Hematopoietic multipotent progenitor cell treated with erythropoietin and hydrocortisone succinate and interleukin-3 and kit ligand, for 6 days (in vitro differentiated cells): Measurements from ENCODE around the gene EDC3.
A peak's percentile ranks its signal among the peaks of the same experiment; 100 is the strongest.

ENCODE experiments used
- DNase-seq: peaks from one replicate; pipeline ENCODE4 v3.0.0-alpha.2; 2015

The EDC3 gene

DNA sequence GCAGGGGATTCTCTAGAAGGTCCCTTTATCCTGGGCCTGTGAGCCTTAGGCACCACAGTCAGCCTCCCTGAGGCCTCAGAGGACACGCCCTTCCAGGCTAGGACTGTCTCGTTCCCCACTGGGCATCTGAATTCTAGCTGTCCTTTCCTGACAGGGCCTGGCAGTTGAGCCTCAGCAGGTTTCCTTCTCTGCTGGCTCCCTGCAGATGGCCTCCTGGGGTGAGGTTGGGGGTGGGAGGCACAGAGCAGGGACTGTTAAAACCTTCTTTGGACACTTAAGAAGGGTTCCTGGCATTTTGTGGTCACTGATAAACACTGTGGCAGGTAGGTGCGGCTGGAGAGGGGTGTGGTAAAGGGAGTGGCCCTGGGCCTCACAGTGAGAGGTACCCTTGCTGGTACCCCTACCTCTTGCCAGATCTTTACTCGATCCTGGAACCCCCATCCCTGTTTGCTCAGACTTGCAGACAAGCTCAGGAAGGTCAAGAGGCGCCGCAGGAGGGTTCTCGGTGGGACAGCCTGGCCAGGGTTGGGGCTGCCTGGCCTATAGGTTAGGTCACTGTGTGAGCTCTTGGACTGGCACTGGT, 71.7 kb downstream of the EDC3 start:
- DNase-seq, result peak; percentile 39

DNA sequence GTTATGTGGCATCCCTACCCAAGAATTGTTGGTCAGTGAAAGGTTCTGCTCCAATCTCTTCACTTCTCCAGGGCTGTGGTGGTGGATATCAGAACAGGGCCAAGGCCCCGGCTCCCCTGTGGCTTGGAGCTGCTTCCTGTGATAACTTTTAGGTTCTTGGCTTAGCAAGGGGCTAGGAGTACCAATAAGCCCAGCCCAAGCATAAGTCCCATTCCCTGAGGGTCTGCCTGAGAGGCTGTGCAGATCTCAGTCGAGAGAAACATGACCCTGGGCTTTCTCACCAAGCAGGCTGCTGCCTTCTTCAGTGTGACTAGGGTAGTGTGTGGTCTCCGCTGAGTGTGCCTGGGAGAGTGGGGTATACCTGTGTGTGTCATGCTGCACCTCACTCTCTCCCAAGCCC, 73.1 kb downstream of the EDC3 start:
- no peak for DNase-seq

DNA sequence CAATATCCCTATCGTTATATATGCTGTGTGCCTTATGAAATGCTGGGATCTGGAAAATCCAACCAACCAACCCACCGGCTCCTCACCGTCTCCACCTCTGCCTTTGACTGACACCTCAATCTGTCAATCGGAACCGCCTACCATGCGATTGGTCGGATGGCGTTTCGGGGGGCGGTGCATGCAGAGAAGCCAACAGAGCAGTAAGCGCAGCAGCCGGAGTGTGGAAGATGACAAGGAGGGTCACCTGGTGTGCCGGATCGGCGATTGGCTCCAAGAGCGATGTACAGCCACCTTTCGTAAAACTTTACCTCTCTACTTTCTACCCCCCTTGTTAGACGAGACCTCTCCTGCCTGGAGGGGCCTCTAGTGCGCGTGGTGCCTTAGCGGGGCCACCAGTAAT, 73.9 kb downstream of the EDC3 start:
- no peak for DNase-seq

DNA sequence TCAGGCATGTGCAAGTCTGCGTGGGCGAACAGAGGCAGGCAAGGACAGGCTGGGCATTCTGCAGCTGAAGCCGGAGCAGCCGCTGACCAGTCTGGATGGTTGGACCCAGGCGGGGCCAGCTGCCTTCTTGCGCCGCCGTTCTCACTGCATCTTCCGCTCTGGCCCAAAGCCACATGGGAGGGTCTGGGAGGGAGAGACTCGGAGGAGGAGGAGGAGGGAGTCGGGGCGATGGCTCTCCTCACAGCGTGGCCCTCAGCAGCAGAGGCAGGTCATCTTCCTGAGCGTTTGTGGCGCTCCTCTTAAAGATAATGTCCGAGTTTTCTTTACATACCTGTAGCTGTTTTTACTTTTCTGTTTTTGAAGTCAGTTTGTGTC, 74.3 kb downstream of the EDC3 start:
- DNase-seq, result no peak

DNA sequence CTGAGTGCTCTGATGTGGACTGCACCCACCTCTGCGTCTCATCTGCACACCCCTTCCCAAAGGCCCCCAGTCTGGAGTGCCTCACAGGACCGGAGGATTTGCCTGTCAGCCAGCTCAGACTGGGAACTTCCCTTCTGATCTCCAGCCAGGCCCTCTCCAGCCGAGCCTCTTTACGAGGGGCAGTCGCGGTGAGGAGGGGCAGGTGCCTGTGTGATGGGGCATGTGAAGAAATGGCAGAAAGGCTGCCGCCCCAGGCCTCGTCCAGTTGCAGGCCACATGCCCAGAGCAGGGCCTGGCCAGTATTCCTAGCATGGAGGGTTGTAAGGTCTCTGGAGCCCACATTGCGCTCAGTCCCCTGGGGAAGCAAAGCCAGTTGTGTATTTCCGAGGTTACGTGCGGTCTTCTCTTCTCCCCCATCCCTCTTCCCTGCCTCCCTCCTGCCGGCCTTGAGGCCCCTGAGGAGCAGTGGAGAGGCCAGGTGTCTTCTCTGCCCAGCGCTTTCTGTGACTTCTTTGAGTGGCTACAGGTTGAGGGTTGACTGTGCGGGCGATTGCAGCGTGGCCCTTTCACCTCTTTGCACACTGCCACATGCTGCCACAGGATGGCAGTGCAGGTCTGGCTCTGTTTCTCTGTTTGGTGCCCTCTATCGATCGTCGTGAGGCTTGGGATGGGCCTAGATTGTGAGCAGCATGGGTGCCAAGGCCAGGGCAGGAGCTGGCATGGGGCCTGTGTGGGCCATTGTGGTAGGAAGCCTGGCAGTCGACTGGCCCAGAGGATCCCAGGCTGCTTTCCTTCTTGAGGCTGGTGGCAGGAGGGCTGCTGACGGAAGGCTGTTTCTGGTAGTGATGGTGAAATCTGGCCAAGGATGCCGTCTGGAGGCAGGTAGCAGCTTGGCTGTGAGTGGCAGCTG, 74.9 kb downstream of the EDC3 start:
- DNase-seq, result peak; percentile 92

DNA sequence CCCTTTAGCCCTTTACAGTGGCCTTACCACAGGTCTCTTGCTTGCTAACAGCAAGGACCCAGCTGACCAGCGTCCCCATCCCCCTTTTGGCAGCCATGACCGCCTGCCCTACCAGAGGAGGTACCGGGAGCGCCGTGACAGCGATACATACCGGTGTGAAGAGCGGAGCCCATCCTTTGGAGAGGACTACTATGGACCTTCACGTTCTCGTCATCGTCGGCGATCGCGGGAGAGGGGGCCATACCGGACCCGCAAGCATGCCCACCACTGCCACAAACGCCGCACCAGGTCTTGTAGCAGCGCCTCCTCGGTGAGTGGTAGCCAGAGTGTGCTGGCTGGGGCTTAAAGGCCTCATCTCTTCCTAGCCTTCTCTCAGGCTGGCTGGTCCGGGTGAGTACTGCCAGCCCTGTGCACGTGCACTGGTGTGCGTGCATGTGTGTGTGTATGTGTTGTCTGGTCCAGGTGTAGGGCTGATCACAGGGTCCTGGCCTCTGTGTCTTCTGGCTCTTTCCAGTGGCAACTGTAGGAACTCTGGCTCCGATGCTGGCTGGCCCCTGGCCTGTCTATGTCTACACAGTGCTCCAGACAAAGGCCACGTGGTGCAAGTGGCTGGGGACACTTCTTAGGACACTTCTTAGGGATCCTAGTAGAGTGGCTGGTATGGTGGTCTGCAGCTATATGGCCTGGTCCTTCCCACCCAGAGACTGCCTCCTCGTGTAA, 75.7 kb downstream of the EDC3 start:
- DNase-seq, result no peak

DNA sequence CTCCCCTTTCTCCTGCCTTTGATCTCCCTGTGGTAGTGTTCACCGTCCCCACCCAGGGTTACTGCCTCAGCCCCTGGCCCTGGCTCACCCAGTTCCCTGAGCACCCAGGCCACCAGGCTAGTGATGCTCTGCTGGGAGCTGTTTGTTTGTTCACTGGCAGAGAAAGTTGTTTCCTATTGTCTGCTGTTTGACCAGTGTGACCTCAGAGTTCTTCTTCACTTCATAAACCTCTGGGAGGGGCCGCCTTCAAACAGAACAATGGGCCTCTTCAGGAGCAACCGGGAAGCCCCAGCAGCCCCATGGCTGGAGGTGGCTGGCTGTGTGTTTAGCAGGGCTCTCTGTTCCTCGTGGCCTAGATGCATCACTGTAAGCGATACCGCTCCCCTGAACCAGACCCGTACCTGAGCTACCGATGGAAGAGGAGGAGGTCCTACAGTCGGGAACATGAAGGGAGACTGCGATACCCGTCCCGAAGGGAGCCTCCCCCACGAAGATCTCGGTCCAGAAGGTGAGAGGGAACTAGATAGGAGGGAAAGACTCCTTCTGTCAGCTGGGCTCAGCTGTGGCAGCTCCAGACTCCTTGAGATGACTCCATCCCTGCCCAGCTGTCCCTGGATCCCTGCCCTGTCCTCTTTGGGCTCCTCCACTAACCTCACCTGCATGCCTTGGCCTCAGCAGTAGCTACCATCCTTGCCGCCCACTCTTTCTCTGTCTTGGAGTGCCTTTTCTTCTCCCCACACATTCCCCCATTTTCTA, 76.8 kb downstream of the EDC3 start:
- no peak for DNase-seq

DNA sequence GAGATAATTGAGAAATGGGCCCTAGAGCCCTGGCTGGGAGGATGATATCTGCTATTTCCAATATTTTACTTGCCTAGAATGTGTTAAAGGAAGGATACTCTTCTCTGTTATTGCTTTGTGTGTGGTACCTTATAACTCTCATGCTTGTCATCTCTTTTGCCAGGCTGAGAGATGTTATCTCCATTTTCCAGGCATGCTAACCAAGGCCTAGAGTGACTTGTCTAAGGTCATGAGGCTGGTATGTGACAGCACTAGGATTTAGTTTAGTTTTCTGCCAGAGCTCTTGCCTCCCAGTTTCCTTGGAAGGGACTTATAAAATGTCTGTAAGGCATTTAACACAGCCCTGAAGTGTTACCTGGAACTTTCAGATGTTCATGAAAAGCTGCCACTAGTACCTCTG, 78.8 kb downstream of the EDC3 start:
- peak; percentile 51 for DNase-seq

DNA sequence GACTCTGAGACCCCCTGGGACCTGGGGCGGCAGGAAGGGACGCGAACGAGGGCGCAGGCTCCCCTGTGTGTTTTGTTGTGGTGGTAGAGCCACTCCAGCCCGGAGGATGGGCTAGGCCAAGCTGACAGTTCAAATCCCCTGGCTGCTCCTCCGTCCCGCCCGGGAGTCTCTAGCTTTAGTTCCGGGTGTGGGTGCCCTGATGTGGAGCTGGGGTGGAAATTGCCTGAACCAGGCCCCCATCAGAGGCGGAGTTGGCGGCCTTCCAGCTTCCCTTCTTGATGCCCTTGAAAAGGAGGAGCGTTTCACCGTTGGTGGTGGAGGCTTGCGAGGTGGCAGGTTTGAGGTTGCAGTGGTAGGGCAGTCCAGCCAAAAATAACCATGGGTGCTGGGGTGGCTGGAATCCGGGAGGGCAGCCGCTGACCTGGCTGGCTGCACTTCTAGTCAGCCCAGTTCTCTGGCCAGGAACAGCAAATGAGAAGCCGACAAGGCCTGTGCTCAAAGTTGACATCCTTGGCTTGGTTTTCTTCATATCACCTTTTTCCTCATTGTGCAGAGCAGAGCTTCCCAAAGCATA, 79.4 kb downstream of the EDC3 start:
- DNase-seq, result peak; percentile 96

DNA sequence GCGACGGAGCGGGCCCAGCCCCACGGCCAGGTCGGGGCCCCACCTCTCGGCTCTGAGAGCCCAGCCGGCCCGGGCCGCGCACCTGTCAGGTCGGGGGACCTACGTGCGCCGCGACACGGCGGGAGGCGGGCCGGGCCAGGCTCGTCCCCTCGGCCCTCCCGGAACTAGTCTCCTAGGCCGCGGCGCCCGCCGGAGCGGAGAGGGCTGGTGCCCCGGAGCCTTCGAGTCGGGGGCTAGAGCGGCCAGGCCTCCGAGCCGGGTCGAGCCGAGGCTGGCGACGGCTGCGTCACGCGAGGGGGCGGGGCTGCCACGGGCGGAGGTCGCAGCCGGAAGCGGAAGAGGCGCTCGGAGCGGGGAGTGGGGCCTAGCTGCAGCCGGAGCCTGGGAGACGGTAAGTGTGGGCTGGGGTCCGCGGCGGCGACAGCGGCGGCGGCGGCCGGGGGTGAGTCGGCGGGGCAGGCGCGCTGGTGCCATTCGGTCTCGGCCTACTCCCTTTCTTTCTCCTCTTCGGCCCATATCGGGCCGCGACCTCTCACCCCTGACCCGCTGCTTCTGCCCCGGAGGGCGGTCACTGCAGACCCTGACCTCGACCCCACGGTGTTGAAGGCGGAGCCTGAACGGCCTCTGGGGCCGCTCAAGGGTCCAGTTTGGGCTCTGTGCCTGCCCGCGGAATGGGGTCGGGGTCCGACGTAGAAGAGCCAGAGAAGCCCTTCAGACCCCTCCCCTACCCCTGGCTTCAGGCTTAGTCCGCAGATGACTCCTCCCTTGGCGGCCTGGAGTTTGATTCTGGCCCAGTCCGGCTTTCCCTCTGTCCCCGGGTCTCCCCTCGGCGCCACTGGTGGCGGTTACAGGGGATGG, 80.1 kb downstream of the EDC3 start, which contains the start of gene CLK3:
Gene CLK3 (plus strand): TSS at position 329 of the 858 bp plus-strand sequence. CDS start 3,361 bp downstream, outside the sequence.
- DNase-seq, result peak; percentile 96

DNA sequence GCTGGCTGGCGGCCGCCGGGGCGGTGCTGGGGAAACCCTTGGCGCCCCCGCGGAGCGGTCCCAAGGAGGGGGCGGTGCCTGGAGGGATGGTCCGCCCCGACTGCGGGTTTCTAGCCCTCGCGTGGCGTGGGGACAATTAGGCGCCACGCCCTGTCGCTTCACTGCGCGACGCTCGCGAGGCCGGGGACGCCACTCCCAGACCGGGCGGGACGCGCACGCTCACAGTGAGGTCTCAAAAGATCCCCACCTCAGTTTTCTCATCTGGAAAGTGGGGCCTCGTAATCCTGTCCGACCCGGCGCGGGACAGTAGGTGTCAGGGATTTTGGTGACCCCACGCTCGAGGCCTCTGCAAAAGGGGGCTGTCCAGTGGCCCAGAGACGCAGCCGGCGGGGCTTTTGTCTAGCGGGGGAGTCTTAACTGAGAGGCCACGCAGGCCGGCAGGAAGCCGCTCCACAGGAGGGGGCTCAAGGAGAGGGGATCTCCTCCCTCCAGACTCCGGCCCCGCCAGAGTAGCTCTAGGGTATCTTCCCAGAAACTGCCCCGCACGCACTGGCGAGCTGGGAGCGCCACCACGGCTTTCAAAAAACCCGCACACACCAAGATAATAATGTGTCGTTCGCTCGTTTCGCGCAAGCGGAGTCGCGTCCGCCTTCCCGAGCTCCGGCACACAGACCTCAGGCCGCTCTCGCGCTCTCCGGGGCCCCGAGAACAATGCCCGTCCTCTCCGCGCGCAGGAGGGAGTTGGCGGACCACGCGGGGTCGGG, 80.9 kb downstream of the EDC3 start:
- DNase-seq, result peak; percentile 86

DNA sequence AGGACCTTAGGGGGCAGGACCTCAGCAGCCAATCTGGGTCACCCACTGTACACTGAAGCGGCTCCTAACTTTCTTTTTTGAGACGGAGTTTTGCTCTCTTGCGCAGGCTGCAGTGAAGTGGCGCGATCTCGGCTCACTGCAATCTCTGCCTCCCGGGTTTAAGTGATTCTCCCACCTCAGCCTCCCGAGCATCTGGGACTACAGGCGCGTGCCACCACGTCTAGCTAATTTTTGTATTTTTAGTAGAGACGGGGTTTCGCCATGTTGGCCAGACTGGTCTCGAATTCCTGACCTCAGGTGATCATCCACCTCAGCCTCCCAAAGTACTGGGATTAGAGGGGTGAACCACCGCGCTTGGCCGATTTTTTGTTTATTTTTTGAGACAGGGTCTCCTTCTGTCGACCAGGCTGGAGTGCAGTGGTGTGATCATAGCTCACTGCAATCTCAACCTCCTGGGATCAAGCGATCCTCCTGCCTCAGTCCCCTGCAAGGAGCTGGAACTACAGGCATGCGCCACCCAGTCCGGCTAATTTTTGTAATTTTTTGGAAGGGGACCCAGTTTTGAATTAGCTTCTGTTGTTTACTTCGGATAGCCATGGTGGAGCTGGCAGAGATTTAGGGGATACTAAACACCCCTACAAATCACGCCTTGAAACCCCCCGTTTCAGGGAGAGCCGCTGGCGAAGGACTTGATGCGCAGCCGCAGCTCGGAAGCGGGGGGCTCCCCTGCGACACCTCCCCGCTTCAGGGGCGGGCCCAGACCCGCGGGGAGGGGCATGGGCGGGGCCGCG, 81.7 kb downstream of the EDC3 start:
- DNase-seq, result no peak

DNA sequence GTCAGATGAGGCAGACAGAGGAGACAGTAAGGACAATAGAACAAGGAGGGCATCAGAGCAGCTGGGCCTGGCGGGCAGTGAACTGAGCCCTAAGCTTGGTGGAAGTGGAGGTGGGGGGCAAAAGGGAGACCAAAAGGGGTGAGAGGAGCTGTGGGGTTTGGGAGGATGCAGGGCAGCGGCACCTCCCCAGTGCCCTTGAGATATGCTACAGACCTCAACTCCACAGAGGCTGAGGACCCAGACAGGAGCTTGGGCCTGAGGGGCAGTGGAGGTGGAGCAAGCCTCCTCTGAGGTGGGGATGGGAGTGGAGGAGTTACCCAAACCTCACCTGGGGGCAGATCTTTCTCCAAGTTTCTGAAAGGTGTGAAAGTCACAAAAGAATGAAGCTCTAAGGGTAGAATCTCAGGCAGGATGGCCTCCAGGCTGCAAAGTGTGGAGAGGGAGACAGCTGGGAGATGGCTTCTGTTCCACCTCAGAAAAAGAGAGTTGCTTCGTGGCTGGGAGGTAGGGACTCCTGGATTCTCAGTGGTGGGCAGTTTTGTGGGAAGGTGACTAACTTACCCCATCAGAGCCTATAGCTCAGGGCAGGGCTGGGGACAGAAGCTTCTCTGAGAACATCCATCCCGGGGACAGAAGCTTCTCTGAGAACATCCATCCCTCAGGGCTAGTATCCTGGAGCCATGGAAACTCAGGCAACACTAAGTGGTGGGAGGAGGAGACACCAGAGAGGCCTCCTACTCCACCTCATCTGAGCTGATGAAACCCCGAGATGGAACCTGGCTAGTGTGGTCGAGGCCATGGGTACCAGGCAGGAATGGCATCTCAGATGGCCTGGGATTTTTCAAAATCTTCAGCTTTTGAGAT, 82.5 kb downstream of the EDC3 start:
- no peak for DNase-seq

DNA sequence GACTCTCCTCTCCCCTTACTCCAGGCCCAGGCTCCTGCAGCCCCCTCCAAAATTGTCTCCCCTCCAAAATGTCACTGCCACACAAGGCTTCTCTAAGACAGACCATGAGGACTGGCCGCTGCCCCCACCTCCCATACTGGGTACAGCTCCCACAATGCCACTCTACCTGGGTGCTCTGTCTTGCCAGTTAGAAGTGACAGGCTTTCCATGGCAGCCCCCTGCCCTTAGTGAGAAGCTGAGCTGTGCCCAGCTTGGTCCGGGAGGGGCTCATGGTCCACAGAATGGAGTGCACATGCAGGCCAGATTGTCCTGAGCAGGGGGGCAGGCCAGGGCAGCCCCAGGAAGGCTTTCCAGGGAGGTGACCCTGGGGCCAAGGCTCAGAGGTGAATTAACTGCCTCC, 83.1 kb downstream of the EDC3 start:
- DNase-seq, result no peak

DNA sequence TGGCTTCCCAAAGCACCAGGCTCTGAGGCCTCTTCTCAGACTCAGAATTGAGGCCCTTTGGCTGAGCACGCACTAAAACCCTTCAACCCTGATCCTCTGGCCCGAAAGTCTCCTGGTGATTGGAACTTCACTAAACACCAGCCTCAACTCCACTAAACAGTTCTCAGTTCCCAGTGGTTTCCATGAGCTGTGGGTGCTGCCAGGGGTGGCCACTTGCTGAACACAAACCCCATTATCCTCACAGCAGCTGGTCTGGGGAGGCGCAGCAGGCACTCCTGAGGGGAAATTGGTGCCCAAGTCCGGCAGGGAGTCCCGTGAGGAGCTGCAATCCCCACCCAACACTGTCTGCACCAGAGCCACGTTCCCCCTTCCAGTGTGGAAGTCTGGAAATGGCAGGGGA, 84.0 kb downstream of the EDC3 start:
- DNase-seq, result no peak

DNA sequence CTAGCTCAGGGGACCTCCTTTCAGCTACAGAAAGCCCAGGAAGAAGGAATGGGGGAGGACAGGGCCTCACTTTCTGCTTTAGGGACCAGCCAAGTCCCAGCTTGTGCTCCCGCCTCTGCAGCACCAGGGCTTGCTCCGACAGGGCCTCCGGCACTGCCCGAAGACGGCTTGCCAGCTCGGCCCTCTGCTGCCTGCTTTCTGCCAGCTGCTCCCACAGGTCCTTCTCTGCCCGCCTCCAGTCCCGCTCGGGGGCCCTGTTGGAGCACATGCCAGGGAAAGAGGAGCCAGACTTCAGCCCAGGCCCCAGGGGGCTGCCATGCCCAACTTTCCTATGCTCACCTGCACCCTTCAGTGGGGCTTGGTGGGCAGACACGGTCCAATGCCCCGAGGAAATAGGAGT, 84.5 kb downstream of the EDC3 start:
- no peak for DNase-seq

DNA sequence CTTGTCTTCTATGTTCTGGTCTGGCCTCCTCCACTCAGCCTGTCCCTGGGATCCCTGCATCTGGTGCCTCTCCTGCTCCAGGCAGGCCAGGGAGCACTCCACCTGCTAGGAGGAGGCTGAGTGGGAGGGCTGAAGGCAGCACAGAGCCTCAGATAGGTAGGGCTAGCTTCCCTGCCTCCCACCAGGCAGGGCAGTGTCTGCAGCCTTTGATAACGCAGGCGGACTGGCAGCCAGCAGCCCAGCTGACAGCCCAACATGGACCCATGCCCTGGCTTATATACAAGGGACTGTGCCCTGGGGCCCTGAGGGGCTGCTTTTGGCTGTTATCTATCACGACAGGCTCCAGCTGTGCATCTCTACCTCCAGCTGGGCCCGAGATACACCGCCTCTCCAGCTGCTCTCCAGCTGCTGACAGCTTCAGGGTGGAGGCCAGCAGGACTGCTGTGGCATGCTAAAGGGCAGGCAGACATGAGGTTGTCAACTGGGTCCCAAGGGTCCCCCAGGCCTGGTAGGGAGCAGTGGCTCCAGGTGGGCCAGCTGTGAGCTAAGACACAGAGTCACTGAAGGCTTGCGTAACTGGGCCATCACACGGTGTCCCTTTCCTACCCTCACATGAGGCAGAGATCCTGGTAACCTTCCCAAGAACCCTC, 85.4 kb downstream of the EDC3 start:
- peak; percentile 99 for DNase-seq

DNA sequence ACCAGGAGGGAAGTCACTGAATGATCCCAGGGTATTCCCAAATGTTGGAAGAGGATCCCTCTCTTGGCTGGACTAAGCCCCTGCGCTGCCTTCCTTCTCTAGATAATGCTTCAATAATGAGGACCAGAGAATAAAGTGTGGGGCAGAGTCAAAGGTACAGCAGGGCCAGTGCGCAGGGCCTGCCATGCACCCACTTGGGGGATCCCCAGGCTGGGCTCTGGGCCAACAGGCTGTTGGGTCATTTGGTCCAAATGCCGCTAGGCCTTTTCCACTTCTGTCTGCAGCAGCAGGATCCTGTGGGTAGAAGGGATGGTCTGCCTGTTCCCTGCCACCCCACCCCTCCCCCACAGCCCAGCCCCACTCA, 85.9 kb downstream of the EDC3 start:
- no peak for DNase-seq

DNA sequence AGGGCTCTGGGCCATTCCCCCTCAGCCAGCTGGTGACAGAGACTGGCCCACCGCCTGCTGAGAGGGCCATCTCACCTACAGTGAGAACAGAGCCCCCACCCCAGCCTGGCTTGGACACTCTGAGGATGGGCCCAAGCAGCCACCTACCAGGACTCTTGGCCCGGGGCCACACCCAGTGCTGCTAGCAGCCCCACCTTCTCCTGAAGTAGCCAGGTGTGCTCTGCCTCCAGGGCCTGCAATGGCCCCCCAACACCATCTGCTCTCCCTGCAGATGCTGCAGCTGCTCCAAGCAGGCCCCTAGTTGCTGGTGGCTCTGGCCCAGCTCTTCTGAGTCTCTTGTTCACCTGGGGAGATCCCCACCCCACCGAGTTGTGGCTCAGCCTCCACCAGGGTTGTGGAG, 87.0 kb downstream of the EDC3 start:
- no peak for DNase-seq
